ENCODE data around the gene DAAM2.

- TF ChIP-seq POLR2AphosphoS5 (IDR thresholded peaks at IDR 0.05; ENCODE audit: low read depth, low read length) (no peak), TAF1 (IDR thresholded peaks at IDR 0.05; ENCODE audit: low read depth, low read length) (no peak)
These were observed 153.4 kb downstream of the DAAM2 start for GRCh38 chr6:39945626-39946025.

Data from GM12891 (cell line).